Measurements from ENCODE around the gene MYCT1. TPM values are rescaled to one million over a fixed set of nuclear protein-coding genes. Genes with fewer than 3 reads are reported as not detected.

MYCT1 gene
- total RNA-seq, 1 experiment from 2014 or later = not detected

DNA sequence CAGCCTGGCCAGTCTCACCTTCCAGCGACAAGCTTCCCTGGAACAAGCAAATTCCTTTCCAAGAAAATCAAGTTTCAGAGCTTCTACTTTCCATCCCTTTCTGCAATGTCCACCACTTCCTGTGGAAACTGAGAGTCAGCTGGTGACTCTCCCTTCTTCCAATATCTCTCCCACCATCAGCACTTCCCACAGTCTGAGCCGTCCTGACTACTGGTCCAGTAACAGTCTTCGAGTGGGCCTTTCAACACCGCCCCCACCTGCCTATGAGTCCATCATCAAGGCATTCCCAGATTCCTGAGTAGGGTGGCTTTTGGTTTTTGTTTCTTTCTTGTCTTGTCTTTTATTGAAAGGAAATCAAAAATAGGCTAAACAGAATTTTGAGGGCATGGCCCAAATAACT is 24.3 kb downstream of the MYCT1 start:
- no peak overlapping the region for H2AFZ ChIP-seq (ENCODE audit: low read depth, low read length, poor library complexity, severe bottlenecking)
- no peaks in the 10 kb centered on the region for H3K36me3 ChIP-seq (ENCODE audit: control insufficient read depth in 1 of 2, insufficient read depth in 2 of 2, low read length in 2 of 2)
- H3K9me2 ChIP-seq (ENCODE audit: insufficient read depth) = no peaks in the 10 kb centered on the region
- POLR2A ChIA-PET = no interaction called here
- ATAC-seq (no peak), DNase-seq (ENCODE audit: low read depth, low spot score) (no peak)
- CTCF ChIA-PET = no interaction called here
- H3K9ac ChIP-seq (ENCODE audit: low read length) = no peak overlapping the region
- H4K20me1 ChIP-seq (ENCODE audit: insufficient read depth) = no peaks in the 10 kb centered on the region
- intact Hi-C loops (cut with micrococcal nuclease) = loop anchor here (2.0 kb wide), 1 partner anchor 219 kb away; no protein-coding TSS in a partner anchor
- no peaks in the 10 kb centered on the region for H3K79me2 ChIP-seq (ENCODE audit: insufficient read depth, low read length)
- RAD21 ChIA-PET (ENCODE audit: low non-redundant PET in 1 of 2, low total read pairs in 2 of 2, uncharacterized antibody in 2 of 2, unreplicated experiment in 2 of 2) = no interaction called here
- no peak for TF ChIP-seq POLR2AphosphoS5 (IDR thresholded peaks at IDR 0.05; ENCODE audit: low read depth, low read length)
- TF ChIP-seq SRF (IDR thresholded peaks at IDR 0.05; ENCODE audit: low read depth) = no peak
- H3K4me1 ChIP-seq (ENCODE audit: control insufficient read depth in 1 of 2, insufficient read depth in 2 of 2, low read length in 2 of 2) = no peaks in the 10 kb centered on the region
- no TSS peak for BruUV-seq (replicated peaks)
- H3K9me3 ChIP-seq (ENCODE audit: control insufficient read depth in 1 of 2, insufficient read depth in 1 of 2, low read depth in 1 of 2, low read length in 2 of 2) = no peaks in the 10 kb centered on the region
- H3K27me3 ChIP-seq (ENCODE audit: insufficient read depth, low read length) = no peaks in the 10 kb centered on the region
- H3K4me3 ChIP-seq (replicated peaks in 1 of 2; ENCODE audit: low read depth in 1 of 2, low read length in 2 of 2) = no peak overlapping the region
- H3K4me2 ChIP-seq (ENCODE audit: low read length) = no peak overlapping the region
- no peak overlapping the region for H3K27ac ChIP-seq (ENCODE audit: low read depth, low read length)

DNA sequence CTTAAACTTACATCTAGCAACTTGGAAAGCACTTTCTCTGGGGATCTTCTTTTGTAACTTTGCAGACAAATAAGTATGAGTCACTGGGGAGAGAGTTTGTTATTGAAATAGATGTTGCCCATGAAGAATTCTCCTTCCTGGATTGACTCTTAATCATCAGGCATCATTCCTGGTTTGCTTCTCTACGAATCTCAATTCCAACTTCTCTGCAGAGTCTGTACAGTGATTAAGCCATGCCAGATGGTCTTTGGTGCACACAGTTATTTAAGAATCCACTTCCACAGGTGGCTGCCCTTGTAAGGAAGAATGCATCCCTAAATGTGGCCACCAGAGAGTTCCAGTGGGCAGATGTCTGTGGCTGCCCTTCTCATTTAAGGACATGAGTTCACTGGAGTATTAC is 25.7 kb downstream of the MYCT1 start:
- ATAC-seq (no peak), DNase-seq (ENCODE audit: low read depth, low spot score) (no peak)
- Histone ChIP-seq H3K27ac (ENCODE audit: low read depth, low read length) (no peak overlapping the region), H3K4me2 (ENCODE audit: low read length) (no peak overlapping the region), H3K27me3 (ENCODE audit: insufficient read depth, low read length) (no peaks in the 10 kb centered on the region), H3K4me1 (ENCODE audit: control insufficient read depth in 1 of 2, insufficient read depth in 2 of 2, low read length in 2 of 2) (no peaks in the 10 kb centered on the region), H3K9me3 (ENCODE audit: control insufficient read depth in 1 of 2, insufficient read depth in 1 of 2, low read depth in 1 of 2, low read length in 2 of 2) (no peaks in the 10 kb centered on the region), H3K79me2 (ENCODE audit: insufficient read depth, low read length) (no peaks in the 10 kb centered on the region), H4K20me1 (ENCODE audit: insufficient read depth) (no peaks in the 10 kb centered on the region), H3K9ac (ENCODE audit: low read length) (no peak overlapping the region), H2AFZ (ENCODE audit: low read depth, low read length, poor library complexity, severe bottlenecking) (no peak overlapping the region), H3K36me3 (ENCODE audit: control insufficient read depth in 1 of 2, insufficient read depth in 2 of 2, low read length in 2 of 2) (no peaks in the 10 kb centered on the region), H3K4me3 (replicated peaks in 1 of 2; ENCODE audit: low read depth in 1 of 2, low read length in 2 of 2) (no peak overlapping the region), H3K9me2 (ENCODE audit: insufficient read depth) (no peaks in the 10 kb centered on the region)
- CTCF ChIA-PET = no interaction called here
- POLR2A ChIA-PET = no interaction called here
- RAD21 ChIA-PET (ENCODE audit: low non-redundant PET in 1 of 2, low total read pairs in 2 of 2, uncharacterized antibody in 2 of 2, unreplicated experiment in 2 of 2) = no interaction called here
- intact Hi-C loops (cut with micrococcal nuclease) = loop anchor here (2.0 kb wide), 1 partner anchor 217 kb away; no protein-coding TSS in a partner anchor
- TF ChIP-seq SRF (IDR thresholded peaks at IDR 0.05; ENCODE audit: low read depth) = no peak
- no peak for TF ChIP-seq ZFX (IDR thresholded peaks at IDR 0.05)
- no peak for TF ChIP-seq FOSL1 (IDR thresholded peaks at IDR 0.05; ENCODE audit: low read depth)
- TF ChIP-seq, protein P1, sequence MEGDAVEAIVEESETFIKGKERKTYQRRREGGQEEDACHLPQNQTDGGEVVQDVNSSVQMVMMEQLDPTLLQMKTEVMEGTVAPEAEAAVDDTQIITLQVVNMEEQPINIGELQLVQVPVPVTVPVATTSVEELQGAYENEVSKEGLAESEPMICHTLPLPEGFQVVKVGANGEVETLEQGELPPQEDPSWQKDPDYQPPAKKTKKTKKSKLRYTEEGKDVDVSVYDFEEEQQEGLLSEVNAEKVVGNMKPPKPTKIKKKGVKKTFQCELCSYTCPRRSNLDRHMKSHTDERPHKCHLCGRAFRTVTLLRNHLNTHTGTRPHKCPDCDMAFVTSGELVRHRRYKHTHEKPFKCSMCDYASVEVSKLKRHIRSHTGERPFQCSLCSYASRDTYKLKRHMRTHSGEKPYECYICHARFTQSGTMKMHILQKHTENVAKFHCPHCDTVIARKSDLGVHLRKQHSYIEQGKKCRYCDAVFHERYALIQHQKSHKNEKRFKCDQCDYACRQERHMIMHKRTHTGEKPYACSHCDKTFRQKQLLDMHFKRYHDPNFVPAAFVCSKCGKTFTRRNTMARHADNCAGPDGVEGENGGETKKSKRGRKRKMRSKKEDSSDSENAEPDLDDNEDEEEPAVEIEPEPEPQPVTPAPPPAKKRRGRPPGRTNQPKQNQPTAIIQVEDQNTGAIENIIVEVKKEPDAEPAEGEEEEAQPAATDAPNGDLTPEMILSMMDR (IDR thresholded peaks at IDR 0.05 in 2 of 3, conservative IDR thresholded peaks at IDR 0.05 in 1 of 3; ENCODE audit: borderline replicate concordance in 1 of 3, insufficient read depth in 1 of 3, low read depth in 2 of 3, low read length in 2 of 3) = no peak
- no peak for TF ChIP-seq CEBPB (IDR thresholded peaks at IDR 0.05; ENCODE audit: low read depth)
- TF ChIP-seq, protein P2, sequence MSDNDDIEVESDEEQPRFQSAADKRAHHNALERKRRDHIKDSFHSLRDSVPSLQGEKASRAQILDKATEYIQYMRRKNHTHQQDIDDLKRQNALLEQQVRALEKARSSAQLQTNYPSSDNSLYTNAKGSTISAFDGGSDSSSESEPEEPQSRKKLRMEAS (IDR thresholded peaks at IDR 0.05) = no peak
- TF ChIP-seq SP1 (IDR thresholded peaks at IDR 0.05; ENCODE audit: low read depth) = no peak
- TF ChIP-seq, protein P3, sequence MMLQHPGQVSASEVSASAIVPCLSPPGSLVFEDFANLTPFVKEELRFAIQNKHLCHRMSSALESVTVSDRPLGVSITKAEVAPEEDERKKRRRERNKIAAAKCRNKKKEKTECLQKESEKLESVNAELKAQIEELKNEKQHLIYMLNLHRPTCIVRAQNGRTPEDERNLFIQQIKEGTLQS (IDR thresholded peaks at IDR 0.05) = no peak
- no peak for TF ChIP-seq EGR1 (IDR thresholded peaks at IDR 0.05; ENCODE audit: low read depth)
- TF ChIP-seq YY1 (IDR thresholded peaks at IDR 0.05; ENCODE audit: extremely low read depth, insufficient replicate concordance, low read depth, low read length) = no peak
- TF ChIP-seq ELF1 (IDR thresholded peaks at IDR 0.05; ENCODE audit: borderline replicate concordance, low read depth) = no peak
- no peak for TF ChIP-seq ZNF274 (IDR thresholded peaks at IDR 0.05; ENCODE audit: low read depth, low read length)
- TF ChIP-seq SIN3A (IDR thresholded peaks at IDR 0.05; ENCODE audit: low read depth) = no peak
- no peak for TF ChIP-seq TCF7L2 (IDR thresholded peaks at IDR 0.05; ENCODE audit: borderline replicate concordance, extremely low read depth, insufficient read depth, insufficient read length)
- TF ChIP-seq POLR2A (IDR thresholded peaks at IDR 0.05; ENCODE audit: borderline replicate concordance, extremely low read depth, insufficient read depth, insufficient read length) = no peak
- TF ChIP-seq, protein P4, sequence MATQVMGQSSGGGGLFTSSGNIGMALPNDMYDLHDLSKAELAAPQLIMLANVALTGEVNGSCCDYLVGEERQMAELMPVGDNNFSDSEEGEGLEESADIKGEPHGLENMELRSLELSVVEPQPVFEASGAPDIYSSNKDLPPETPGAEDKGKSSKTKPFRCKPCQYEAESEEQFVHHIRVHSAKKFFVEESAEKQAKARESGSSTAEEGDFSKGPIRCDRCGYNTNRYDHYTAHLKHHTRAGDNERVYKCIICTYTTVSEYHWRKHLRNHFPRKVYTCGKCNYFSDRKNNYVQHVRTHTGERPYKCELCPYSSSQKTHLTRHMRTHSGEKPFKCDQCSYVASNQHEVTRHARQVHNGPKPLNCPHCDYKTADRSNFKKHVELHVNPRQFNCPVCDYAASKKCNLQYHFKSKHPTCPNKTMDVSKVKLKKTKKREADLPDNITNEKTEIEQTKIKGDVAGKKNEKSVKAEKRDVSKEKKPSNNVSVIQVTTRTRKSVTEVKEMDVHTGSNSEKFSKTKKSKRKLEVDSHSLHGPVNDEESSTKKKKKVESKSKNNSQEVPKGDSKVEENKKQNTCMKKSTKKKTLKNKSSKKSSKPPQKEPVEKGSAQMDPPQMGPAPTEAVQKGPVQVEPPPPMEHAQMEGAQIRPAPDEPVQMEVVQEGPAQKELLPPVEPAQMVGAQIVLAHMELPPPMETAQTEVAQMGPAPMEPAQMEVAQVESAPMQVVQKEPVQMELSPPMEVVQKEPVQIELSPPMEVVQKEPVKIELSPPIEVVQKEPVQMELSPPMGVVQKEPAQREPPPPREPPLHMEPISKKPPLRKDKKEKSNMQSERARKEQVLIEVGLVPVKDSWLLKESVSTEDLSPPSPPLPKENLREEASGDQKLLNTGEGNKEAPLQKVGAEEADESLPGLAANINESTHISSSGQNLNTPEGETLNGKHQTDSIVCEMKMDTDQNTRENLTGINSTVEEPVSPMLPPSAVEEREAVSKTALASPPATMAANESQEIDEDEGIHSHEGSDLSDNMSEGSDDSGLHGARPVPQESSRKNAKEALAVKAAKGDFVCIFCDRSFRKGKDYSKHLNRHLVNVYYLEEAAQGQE (IDR thresholded peaks at IDR 0.05; ENCODE audit: low read depth) = no peak
- TF ChIP-seq JUND (IDR thresholded peaks at IDR 0.05) = no peak
- no TSS peak for BruUV-seq (replicated peaks)

All from HCT116 (cell line).